Endodermal cell (in vitro differentiated cells): ENCODE results near the gene SCTR. TPM values are rescaled to one million over a fixed set of nuclear protein-coding genes. Genes with fewer than 3 reads are reported as not detected.

ENCODE experiments used
- DNase-seq: peaks from one replicate; pipeline ENCODE4 v3.0.0-alpha.2; 2017
- H3K27ac ChIP-seq: 2 replicates; pipeline ENCODE4 v1.5.1; 2013; ENCODE audit warnings: mild to moderate bottlenecking, low read depth, low read length, moderate library complexity
- H3K27me3 ChIP-seq: 2 replicates; pipeline ENCODE4 v1.6.1; 2013; ENCODE audit warnings: mild to moderate bottlenecking, low read length, moderate library complexity; ENCODE audit not compliant: insufficient read depth, control insufficient read depth, poor library complexity, severe bottlenecking
- H3K36me3 ChIP-seq: 2 replicates; pipeline ENCODE4 v1.7.0; 2013; ENCODE audit warnings: mild to moderate bottlenecking, low read length, moderate library complexity; ENCODE audit not compliant: control insufficient read depth, insufficient read depth
- H3K4me1 ChIP-seq: one replicate; pipeline ENCODE4 v1.7.0; 2013; ENCODE audit warnings: low read length; ENCODE audit not compliant: control insufficient read depth, insufficient read depth
- H3K4me3 ChIP-seq: 2 replicates; pipeline ENCODE4 v1.5.1; 2013; ENCODE audit warnings: mild to moderate bottlenecking, low read length, moderate library complexity
- H3K9ac ChIP-seq: 2 replicates; pipeline ENCODE4 v1.6.1; 2013; ENCODE audit warnings: mild to moderate bottlenecking, low read length, moderate library complexity; ENCODE audit not compliant: poor library complexity, severe bottlenecking; ENCODE audit errors: extremely low read depth
- H3K9me3 ChIP-seq: 2 replicates; pipeline ENCODE4 v1.6.1; 2013; ENCODE audit warnings: mild to moderate bottlenecking, low read length, moderate library complexity; ENCODE audit not compliant: control insufficient read depth
- H3K27ac Mint-ChIP-seq: 2 replicates; pipeline ENCODE4 v1.8.0; 2020; ENCODE audit warnings: mixed read lengths
- H3K27me3 Mint-ChIP-seq: 2 replicates; pipeline ENCODE4 v1.8.0; 2021; ENCODE audit warnings: mild to moderate bottlenecking, mixed read lengths; ENCODE audit not compliant: insufficient read depth
- H3K36me3 Mint-ChIP-seq: 2 replicates; pipeline ENCODE4 v1.8.0; 2020; ENCODE audit warnings: low read depth, mixed read lengths
- H3K4me1 Mint-ChIP-seq: 2 replicates; pipeline ENCODE4 v1.8.0; 2020; ENCODE audit warnings: mixed read lengths
- H3K4me3 Mint-ChIP-seq: 2 replicates; pipeline ENCODE4 v1.8.0; 2020; ENCODE audit warnings: mild to moderate bottlenecking, moderate library complexity, mixed read lengths
- H3K9me3 Mint-ChIP-seq: 2 replicates; pipeline ENCODE4 v1.8.0; 2020; ENCODE audit warnings: mild to moderate bottlenecking, mixed read lengths
- CTCF ChIP-seq: fragments of 200-600 bp; sonication (generic); conservative IDR thresholded peaks from 2 replicates; pipeline ENCODE4 v1.5.0; 2021; ENCODE audit warnings: antibody characterized with exemption, mild to moderate bottlenecking
- WGBS, 2 experiments: methylation state at CpG; one replicate each; pipeline versions ENCODE4 v1.1.5 to v1.1.7; 2013; ENCODE audit warnings: missing lambda C conversion rate in 2 of 2, mixed read lengths in 1 of 2; ENCODE audit not compliant: insufficient coverage in 1 of 2, insufficient read length in 1 of 2; 5-methylcytosine and 5-hydroxymethylcytosine counted together
- total RNA-seq, 2 donors: library from RNA; stranded (reverse); fragmentation: NEBNext Ultra II Directional in 1 of 2; extraction: Animal tissue kit (Norgen Biotek cat#: 25700) in 1 of 2; gene quantifications; 2 replicates in 1 of 2; 3 replicates in 1 of 2; pipeline ENCODE4 v1.2.1, GENCODE V29; 2021

Gene SCTR
- total RNA-seq, 2 donors from 2014 or later, result 0.20 to 0.49 TPM

- no peak for DNase-seq
- no peaks in the 10 kb centered on the region for H3K36me3 ChIP-seq
- H3K4me3 Mint-ChIP-seq, result no peak overlapping the region
- H3K9me3 Mint-ChIP-seq, result no peaks in the 10 kb centered on the region
- no peak overlapping the region for H3K27ac ChIP-seq
- H3K9ac ChIP-seq, result no peak overlapping the region
- peaks cover 2% of the 10 kb centered on the region for H3K36me3 Mint-ChIP-seq
- no peak overlapping the region for H3K4me3 ChIP-seq
- no peak for TF ChIP-seq CTCF
- H3K27me3 Mint-ChIP-seq, result peaks cover 5% of the 10 kb centered on the region
- 89 to 100% methylated on average over 2 to 6 of the region's 6 CpGs for WGBS, 2 experiments
- H3K4me1 ChIP-seq, result peaks cover 4% of the 10 kb centered on the region
- H3K27ac Mint-ChIP-seq, result no peak overlapping the region
- no peaks in the 10 kb centered on the region for H3K9me3 ChIP-seq
- H3K27me3 ChIP-seq, result no peaks in the 10 kb centered on the region
- H3K4me1 Mint-ChIP-seq, result peaks cover 55% of the 10 kb centered on the region
Measured at GRCh38 chr2:119434664-119435063, 89.6 kb downstream of the SCTR start.

GRCh38 chr2:119433636-119434327, 90.5 kb downstream of the SCTR start:
- H3K9me3 ChIP-seq, result no peaks in the 10 kb centered on the region
- H3K4me1 Mint-ChIP-seq, result peaks cover 55% of the 10 kb centered on the region
- H3K36me3 Mint-ChIP-seq, result peaks cover 2% of the 10 kb centered on the region
- no peak overlapping the region for H3K27ac ChIP-seq
- H3K4me1 ChIP-seq, result peaks cover 5% of the 10 kb centered on the region
- WGBS, 2 experiments, result 73 to 92% methylated on average over 2 to 9 of the region's 10 CpGs
- H3K4me3 ChIP-seq, result no peak overlapping the region
- no peak overlapping the region for H3K27ac Mint-ChIP-seq
- no peaks in the 10 kb centered on the region for H3K27me3 ChIP-seq
- no peak overlapping the region for H3K9ac ChIP-seq
- H3K36me3 ChIP-seq, result no peaks in the 10 kb centered on the region
- no peak for DNase-seq
- TF ChIP-seq CTCF, result no peak
- peaks cover 5% of the 10 kb centered on the region for H3K27me3 Mint-ChIP-seq
- peak overlapping the region; percentile 75 for H3K4me3 Mint-ChIP-seq
- no peaks in the 10 kb centered on the region for H3K9me3 Mint-ChIP-seq

GRCh38 chr2:119432851-119433522, 91.3 kb downstream of the SCTR start:
- H3K27me3 Mint-ChIP-seq, result peaks cover 5% of the 10 kb centered on the region
- no peak overlapping the region for H3K9ac ChIP-seq
- no peaks in the 10 kb centered on the region for H3K9me3 Mint-ChIP-seq
- no peak for DNase-seq
- WGBS, 2 experiments, result 90 to 91% methylated on average over 3 to 17 of the region's 17 CpGs
- peaks cover 2% of the 10 kb centered on the region for H3K36me3 Mint-ChIP-seq
- H3K9me3 ChIP-seq, result no peaks in the 10 kb centered on the region
- H3K27ac Mint-ChIP-seq, result peak overlapping the region; percentile 18
- H3K4me3 ChIP-seq, result peak overlapping the region; percentile 69
- no peak for TF ChIP-seq CTCF
- H3K4me1 Mint-ChIP-seq, result peaks cover 54% of the 10 kb centered on the region
- H3K4me1 ChIP-seq, result peaks cover 7% of the 10 kb centered on the region
- no peak overlapping the region for H3K27ac ChIP-seq
- peak overlapping the region; percentile 75 for H3K4me3 Mint-ChIP-seq
- no peaks in the 10 kb centered on the region for H3K36me3 ChIP-seq
- H3K27me3 ChIP-seq, result no peaks in the 10 kb centered on the region
